ENCODE measurements around the gene COL18A1.

Gene COL18A1

DNA sequence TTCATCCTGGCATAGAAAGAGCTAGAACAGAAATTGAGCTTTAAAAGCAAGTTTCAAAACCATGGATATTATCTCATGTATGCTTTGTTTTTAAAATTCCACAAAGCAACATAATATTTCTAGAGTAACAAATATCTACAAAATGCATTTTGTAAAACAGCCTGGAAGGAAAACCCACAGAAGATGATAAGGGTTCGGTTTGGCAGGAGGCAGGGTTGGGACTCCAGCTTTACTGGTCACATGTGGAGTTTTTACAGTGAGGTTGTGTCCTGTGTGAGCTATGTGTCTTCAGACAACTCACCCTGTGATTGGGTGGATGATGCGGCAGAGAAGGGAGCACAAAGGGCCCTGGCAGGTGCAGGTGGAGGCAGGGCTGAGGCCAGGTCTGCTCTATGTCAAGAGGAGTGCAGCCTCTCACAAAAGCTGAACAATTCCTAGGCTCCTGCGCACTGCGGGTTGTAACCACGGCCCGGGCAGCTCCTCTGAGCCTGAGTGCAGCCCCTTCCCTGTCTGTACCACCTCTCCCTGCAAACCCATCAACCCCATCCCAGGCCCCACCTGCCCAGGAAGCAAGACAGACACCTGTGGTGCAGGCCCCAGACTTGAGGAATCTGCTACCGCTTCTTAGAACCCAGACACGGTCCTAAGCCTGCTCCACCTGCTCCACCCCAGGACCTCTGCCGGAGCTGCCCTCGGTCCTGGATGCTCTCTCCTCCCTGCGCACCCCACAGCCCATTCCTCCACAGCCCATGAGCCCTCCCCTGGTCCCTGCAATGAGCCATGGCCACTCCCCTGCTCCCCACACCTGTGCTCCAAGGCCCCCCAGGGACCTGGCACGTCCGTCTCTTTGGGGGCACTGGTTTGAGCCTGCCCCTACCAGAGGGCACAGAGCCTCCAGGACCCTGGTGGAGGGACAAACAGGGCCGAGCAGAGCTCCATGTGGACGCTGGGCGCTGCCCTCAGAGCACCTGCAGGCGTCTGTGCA, 2.8 kb upstream of the COL18A1 start:
- no peak for DNase-seq (ENCODE audit: low spot score)

- no peak for DNase-seq (ENCODE audit: low spot score)
Observed at GRCh38 chr21:45403133-45403824, 1.7 kb upstream of the COL18A1 start.

DNA sequence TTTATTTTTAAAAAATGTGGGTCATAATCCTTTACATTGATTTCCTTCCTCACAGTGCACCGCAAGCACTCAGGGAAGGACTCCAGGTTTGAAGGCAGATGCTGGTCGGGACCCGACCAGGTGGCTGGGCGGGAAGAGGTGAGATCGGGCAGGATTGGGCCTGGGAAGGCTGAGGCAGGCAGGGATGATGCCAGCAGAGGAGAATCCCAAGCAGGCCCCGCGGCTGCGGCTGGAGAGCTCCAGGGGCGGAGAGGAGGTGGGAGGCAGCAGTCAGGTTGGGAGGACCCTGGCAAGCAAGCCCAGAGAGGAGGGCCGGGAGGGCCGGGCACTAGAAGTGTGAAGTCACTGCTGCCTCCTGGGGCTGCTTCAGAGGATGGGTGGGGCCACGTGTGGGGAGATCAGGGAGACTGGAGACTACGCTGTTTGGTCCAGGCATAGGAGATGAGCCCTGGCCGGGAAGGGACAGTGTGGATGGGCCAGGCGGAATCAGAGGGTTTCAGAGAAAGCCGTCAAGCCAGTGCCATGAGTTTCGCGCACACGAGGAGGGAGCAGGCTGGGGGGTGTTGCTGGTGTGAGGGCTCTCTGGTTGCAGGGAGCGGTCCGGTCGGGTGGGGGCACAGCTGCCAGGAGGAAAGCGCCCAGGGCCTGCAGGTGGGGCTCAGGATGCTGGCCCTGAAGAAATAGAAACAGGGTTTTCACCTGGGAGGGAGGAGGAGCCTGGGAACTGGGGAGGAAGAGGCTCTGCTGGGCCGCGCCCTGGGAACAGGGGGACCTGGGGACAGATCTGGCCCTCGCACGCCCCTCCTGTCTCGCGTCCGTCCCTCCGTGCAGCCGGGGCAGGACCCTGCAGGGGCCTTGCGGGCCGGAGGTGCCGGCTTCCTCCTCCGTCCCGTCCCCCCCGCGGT, 888 bp upstream of the COL18A1 start:
- DNase-seq (ENCODE audit: low spot score) = peak; percentile 59

DNA sequence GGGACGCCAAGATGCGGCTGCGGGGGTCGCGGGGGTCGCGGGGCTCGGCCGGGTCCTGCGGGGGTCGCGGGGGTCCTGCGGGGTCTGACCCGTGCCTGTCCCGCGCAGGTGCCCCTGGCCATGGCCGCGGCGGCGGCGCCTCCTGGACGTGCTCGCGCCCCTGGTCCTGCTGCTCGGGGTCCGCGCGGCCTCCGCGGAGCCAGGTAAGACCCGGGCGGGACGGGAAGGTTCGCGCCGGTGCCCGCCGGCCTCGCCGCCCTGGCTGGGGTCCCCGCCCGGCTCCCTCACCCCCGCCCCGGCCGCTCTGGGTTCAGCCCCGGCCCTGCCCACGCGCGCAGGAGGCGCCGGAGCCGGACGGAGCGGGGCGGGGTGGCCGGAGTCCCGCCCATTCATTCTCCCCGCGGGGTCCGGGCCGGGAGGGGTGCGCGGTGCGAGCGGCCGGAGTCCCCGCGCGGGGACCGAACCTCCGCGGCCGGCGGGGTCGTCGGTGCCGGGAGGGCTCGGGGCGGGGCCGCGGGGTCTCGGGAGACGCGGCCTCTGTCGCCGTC, 380 bp downstream of the COL18A1 start:
- DNase-seq (ENCODE audit: low spot score) = peak; percentile 81

DNA sequence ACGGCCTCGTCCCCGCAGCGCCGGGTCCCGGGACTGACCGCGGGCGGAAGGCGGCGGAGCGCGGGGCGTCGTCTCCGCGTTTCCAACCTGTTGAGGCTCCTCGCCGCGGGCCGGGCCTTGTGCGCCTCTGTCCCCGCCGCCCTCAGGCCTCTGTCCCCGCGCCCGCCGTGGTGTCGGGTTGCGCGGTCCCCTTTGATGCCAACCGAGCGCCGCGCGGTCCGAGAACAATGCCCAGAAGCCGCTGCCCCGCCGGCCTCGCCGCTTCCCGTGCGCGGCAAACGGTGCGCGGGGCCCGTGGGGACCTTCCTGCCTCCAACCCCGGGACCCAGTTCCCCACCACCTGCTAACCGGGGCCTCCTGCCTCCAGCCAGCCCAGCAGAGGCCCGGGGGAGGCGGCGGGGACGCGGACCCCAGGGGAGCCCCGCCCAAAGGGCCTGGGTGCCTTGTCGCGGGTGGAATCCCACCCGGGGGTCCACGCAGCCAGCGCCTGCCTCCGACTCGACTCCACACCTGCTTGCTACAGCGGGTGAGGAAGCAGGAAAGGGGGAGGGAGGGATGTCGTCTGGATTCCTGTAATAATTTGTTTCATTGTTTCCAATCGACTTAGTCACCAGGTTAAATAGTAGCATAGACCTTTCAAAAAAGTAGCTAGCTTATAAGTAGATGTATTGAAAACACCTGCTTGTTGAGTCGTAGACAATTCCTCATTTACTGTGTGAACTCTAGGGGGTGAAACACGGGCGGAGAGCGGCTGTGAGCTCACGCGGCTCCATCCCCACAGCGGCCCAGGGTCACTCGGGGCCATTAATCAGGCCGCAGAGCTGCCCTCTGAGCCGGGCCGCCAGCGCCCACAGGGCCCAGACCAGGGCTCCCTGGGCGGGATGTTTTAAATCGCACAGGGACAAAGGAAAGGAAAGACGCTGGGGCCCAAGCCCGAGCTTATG, 1.1 kb downstream of the COL18A1 start:
- DNase-seq (ENCODE audit: low spot score) = peak; percentile 58

DNA sequence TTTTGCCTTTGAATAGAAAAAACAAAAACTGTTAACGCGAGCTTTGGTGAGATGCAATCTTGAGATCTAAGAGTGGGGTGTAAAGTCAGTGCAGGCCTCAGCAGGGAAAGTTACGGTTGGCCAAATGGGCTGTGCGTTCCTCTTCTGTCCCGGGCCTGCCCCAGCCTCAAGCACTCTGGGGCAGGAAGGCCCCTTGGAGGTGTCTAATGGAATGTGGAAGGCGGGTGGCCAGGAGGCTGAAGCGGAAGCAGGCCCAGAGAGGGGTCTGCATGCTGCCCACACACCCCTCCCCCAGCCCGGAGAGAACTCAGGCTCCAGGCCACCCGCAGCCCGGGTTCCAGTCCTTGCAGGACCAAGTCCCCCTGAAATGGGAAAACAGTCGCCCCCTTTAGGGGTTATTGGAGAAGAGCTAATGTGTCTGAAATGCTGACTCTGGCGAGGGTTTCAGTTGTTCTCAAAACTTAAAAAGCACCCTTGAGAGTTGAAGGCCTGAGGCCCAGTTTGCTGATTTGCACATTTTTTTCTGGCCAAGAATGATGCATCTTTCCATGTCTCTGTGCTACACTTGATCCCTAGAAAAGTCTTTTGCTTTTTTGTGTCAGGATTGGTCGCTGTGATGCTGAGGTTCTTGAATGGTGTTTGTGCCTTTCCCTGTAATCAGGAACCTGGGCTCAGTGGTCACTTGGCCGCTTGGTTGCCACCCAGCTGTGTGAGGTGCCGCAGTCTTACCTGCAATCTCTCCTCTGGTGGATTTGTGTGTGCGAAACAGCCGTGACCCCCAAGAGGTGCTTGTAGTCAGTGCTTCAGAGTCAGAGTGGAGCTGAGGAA, 2.0 kb downstream of the COL18A1 start:
- no peak for DNase-seq (ENCODE audit: low spot score)

DNA sequence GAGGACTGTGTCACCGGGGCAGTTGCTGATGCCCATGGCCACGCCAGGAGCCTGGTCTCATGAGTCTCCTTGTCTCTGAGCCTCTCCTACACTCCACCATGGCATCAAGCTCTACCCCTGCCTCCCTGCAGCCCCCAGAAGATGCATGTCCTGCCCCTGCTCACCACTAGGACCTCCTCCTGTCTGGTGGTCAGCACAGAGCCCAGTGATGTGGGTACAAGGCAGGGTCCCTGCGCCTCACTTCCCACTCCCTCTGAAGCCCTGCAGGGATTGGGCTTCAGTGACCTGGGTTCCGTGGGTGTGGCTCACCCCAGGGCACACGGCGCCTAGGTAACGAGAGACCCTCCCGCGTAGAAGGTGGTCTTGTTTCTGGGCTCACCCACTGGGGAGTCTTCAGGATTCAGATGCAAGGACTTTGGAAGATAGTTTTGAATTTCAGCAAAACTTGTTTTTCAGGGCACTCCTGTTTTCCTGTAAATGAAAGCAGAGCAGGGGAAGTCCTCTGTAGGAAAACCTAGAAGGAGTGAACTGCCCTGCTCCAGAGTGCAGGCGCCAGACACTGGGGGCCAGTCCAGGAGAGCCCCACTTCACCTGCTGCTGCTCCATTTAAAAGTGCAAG, 2.8 kb downstream of the COL18A1 start:
- no peak for DNase-seq (ENCODE audit: low spot score)

- no peak for DNase-seq (ENCODE audit: low spot score)
Observed at GRCh38 chr21:45408271-45408791, 3.4 kb downstream of the COL18A1 start.

DNA sequence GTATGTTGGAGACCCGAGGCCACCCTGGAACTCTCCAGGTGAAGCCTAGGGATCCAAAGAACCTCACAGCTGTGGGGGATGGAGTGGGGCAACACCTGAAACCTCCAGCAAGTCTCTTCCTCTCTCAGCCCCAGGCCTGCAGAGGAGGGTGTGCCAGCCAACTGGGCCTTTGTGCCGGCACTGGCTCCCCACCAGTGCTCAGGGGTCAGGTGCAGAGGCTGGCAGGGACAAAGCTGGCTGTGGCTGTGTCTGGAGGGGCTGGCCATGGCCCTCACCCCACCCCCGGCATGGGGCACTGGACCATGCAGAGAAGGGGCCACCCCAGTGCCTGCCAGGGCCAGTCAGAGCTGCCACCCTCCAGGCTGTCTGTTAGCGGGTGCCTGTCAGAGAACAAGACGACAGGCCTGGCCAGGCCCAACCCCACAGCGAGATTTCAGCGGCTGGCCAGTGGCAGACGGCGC, 3.9 kb downstream of the COL18A1 start:
- no peak for DNase-seq (ENCODE audit: low spot score)

DNA sequence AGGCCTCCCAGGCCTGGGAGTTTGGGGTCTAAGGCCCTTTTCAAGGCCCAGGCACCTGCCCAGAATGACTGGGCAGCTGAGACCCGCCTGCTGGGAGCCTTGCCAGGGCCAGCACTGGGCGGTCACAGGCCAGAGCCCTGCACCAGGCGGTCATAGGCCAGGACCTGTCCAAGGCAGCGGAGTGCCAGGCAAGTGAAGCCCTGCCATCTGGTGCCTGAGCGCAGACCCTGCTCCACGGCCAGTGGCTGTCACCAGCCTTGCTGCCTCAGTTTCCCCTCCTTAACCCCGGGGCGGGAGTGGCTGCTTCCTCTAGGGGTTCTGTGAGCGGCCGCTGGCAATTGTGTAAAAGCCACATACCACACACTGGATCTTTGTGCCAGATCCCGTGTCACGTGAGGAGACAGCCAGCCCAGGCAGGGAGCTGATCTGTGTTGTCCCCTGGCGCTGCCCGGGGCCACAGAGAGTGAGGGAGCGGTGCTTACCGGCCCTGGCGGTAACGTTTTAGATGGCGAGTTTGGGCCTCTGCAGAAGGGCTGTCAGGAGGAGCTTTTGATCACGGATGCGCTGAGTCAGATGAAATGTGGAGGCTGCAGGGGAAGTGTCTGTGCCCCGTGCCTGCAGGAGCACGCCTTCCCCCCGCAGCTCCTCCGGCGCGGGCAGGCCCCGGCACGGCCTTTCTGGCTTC, 4.6 kb downstream of the COL18A1 start:
- DNase-seq (ENCODE audit: low spot score) = no peak

- DNase-seq (ENCODE audit: low spot score) = peak; percentile 52
Observed at GRCh38 chr21:45410151-45410864, 5.3 kb downstream of the COL18A1 start.

DNA sequence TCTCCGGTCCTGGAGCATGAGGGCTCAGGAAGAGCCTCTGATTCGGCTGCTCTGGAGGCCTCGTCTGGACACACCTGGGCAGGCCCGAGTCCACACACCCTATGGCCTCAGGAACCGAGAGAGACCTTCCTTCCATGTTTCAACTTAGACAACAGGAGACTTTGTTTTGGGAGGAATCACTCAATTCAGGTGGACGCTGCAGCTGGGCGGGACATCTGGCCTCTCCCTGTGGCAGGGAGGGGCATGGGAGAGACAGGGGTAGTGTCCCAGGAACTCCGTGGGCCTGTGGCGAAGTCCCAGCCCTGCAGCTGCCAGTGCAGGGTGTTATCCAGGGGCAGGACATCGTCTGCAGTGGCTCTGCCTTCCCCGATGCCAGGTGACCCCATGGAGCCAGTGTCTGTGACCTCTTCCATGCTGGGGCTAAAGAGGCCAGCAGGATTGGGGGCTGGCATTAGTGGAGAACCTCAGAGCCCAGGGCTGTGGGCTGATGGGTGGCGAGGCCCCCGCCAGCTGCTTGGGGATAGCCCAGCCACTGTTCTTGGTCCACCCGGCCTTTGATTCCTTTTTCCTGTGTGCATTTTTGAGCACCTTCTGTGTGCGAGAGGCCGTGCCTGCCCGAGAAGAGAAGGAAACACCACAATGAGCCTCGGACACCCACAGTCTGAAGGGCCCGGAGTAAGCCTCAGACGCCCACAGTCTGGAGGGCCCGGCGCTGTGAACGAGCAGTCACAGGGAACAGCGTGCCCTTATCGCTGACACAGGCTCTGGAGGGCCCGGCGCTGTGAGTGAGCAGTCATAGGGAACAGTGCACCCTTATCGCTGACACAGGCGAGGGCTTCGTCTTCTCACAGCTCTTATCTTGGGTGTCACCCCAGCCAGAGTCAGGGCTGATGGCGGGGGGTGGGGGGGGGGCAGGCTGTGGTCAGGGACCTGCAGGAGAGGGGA, 6.2 kb downstream of the COL18A1 start:
- no peak for DNase-seq (ENCODE audit: low spot score)

GRCh38 chr21:45411810-45412206, 6.8 kb downstream of the COL18A1 start:
- no peak for DNase-seq (ENCODE audit: low spot score)

DNA sequence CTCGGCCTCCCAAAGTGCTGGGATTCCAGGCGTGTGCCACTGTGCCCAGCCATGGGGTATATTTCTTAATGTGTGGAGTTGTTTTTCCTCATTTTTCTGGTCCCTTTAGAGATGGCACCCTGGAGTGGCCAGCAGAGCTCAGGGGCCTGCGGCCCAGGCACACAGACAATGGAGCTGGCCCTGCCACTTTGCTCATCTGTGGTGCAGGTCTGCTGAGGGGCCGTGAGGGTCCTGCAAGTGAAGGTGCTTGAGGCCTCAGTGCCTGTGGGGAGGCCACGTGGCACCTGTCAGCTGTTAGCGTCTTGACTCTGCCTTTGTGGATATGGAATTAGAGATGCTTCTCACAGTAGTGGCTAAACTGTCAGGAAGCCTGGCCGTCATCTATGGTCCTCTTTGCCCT, 7.5 kb downstream of the COL18A1 start:
- DNase-seq (ENCODE audit: low spot score) = no peak

DNA sequence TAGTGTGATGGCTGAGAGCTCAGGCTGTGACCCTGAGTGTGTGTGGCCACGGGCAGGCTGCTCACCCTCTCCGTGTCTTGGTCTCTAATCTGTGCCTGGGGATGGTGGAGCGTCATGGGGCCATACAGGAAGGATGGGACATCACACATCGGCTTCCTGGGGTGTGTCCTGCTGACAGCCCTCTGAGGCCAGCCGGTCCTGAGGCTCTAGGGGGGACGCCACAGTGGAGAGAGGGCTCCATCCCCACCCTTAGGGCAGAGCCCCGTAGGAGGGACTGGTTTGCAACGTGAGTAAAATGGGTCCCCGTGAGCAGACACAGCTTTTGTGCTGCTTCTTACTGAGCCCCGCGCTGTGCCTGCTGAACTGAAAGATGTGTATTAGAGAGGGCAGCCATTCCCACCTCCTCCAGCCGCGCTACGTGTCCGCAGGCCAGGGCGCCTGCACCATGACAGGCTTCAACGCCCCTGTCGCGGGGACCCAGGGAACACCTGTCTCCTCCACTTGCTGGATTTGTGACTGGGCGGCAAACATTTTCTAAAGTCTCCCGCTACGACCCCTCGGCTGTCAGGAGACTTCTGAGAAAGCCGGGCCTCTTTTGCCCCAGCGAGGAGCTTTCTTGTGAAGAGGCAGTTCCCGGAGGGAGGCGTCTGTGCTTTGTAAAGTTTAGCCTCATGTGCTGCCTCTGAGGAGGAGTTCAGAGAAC, 8.1 kb downstream of the COL18A1 start:
- no peak for DNase-seq (ENCODE audit: low spot score)

- DNase-seq (ENCODE audit: low spot score) = no peak
Observed at GRCh38 chr21:45413922-45414321, 9.0 kb downstream of the COL18A1 start.
